GM12878 (cell line): ENCODE results near the gene RIIAD1. TPM values are rescaled to one million over a fixed set of nuclear protein-coding genes. Genes with fewer than 3 reads are reported as not detected.

Experiments
- ATAC-seq: fragments of 200-7000 bp; cut with Tn5 transposase; 3 replicates; pipeline ENCODE4 v1.9.1; 2020; ENCODE audit warnings: mild to moderate bottlenecking, moderate library complexity
- BruUV-seq: library from RNA; stranded (reverse); fragments of 400-500 nt; replicated peaks from 2 replicates; lab custom pipeline; 2021; lab: Mats Ljungman, UMichigan
- CTCF ChIA-PET: fragments of 300-600 bp; sonication (Branson Sonifier 250); formaldehyde crosslinking; extraction: SDS; loops from one replicate; lab custom pipeline; 2021; ENCODE audit warnings: inconsistent platforms; lab: Yijun Ruan, JAX
- POLR2A ChIA-PET: fragments of 350-600 bp; formaldehyde crosslinking; extraction: SDS; loops from one replicate; lab custom pipeline; 2021; ENCODE audit warnings: inconsistent platforms; lab: Charles Lee
- RAD21 ChIA-PET: fragments of 300-600 bp; sonication (Branson Sonifier 250); formaldehyde crosslinking; loops from one replicate; lab custom pipeline; 2023; ENCODE audit warnings: antibody characterized with exemption; ENCODE audit not compliant: unreplicated experiment; lab: Charles Lee
- SMC1A ChIA-PET: fragments of 300-600 bp; sonication (Branson Sonifier 250); formaldehyde crosslinking; loops from one replicate; lab custom pipeline; 2023; ENCODE audit not compliant: unreplicated experiment, uncharacterized antibody; lab: Charles Lee
- DNase-seq: peaks from one replicate; pipeline ENCODE4 v3.0.0-alpha.2; 2011; ENCODE audit warnings: low read depth, low spot score
- FAIRE-seq: peaks from 3 replicates; lab custom pipeline; 2011; peaks lifted over from hg19 to GRCh38; lab: Jason Lieb, UNC
- H2AFZ ChIP-seq: 2 replicates; pipeline ENCODE4 v1.6.0; 2011; ENCODE audit warnings: low read depth, low read length, control low read depth; ENCODE audit not compliant: control insufficient read depth
- H3K27ac ChIP-seq: 2 replicates; pipeline ENCODE4 v1.5.1; 2011; ENCODE audit warnings: control low read depth; ENCODE audit not compliant: control insufficient read depth, insufficient read depth
- H3K27me3 ChIP-seq, 2 experiments: replicated peaks in 1 of 2; 2 replicates each; pipeline versions ENCODE4 v1.6.0 to v1.6.1; 2011; ENCODE audit warnings: low read length in 1 of 2; ENCODE audit not compliant: control insufficient read depth in 2 of 2, insufficient read depth in 2 of 2
- H3K36me3 ChIP-seq, 2 experiments: 2 replicates each; pipeline ENCODE4 v1.5.1; 2011; ENCODE audit warnings: low read length in 1 of 2; ENCODE audit not compliant: control insufficient read depth in 2 of 2, insufficient read depth in 2 of 2
- H3K4me1 ChIP-seq: 2 replicates; pipeline ENCODE4 v1.6.1; 2011; ENCODE audit warnings: mild to moderate bottlenecking, low read length, moderate library complexity, mixed read lengths; ENCODE audit not compliant: control insufficient read depth, insufficient read depth
- H3K4me2 ChIP-seq: 2 replicates; pipeline ENCODE4 v1.6.0; 2011; ENCODE audit warnings: control low read depth; ENCODE audit not compliant: control insufficient read depth, insufficient read depth
- H3K4me3 ChIP-seq: fragments of 200-600 bp; sonication (generic); 2 replicates; pipeline ENCODE4 v1.5.1; 2016
- H3K79me2 ChIP-seq: 2 replicates; pipeline ENCODE4 v1.6.0; 2011; ENCODE audit warnings: low read length; ENCODE audit not compliant: control insufficient read depth, insufficient read depth
- H3K9ac ChIP-seq: 2 replicates; pipeline ENCODE4 v1.8.0; 2011; ENCODE audit warnings: low read length, control low read depth, mixed read lengths; ENCODE audit not compliant: control insufficient read depth, insufficient read depth
- H3K9me3 ChIP-seq: replicated peaks from 3 replicates; pipeline ENCODE4 v1.5.1; 2011; ENCODE audit warnings: mild to moderate bottlenecking, low read length; ENCODE audit not compliant: control insufficient read depth, insufficient read depth
- H4K20me1 ChIP-seq: 2 replicates; pipeline ENCODE4 v1.6.0; 2011; ENCODE audit not compliant: control insufficient read depth, insufficient read depth
- BACH1 ChIP-seq: fragments of 450-650 bp; IDR thresholded peaks from 2 replicates; pipeline ENCODE4 v1.6.1; 2017; ENCODE audit warnings: mild to moderate bottlenecking, borderline replicate concordance
- IRF5 ChIP-seq: fragments of 450-650 bp; IDR thresholded peaks from 2 replicates; pipeline ENCODE4 v1.6.1; 2017; ENCODE audit warnings: borderline replicate concordance
- NFYA ChIP-seq: IDR thresholded peaks from 2 replicates; pipeline ENCODE4 v1.6.1; 2011; ENCODE audit warnings: low read depth, mild to moderate bottlenecking, low read length, improper control_type of control experiment, borderline replicate concordance
- PML ChIP-seq: IDR thresholded peaks from 2 replicates; pipeline ENCODE4 v1.6.1; 2012; ENCODE audit warnings: low read length, inconsistent platforms
- RAD51 ChIP-seq: fragments of 450-650 bp; IDR thresholded peaks from 2 replicates; pipeline ENCODE4 v1.6.1; 2016; ENCODE audit warnings: moderate library complexity, mild to moderate bottlenecking, inconsistent platforms
- SIX5 ChIP-seq: IDR thresholded peaks from 2 replicates; pipeline ENCODE4 v1.6.1; 2011; ENCODE audit warnings: mild to moderate bottlenecking, low read depth, low read length, moderate library complexity; ENCODE audit not compliant: severe bottlenecking
- SMARCA5 ChIP-seq: fragments of 450-650 bp; IDR thresholded peaks from 2 replicates; pipeline ENCODE4 v1.6.1; 2017; ENCODE audit warnings: mild to moderate bottlenecking
- SP1 ChIP-seq: IDR thresholded peaks from one replicate; pipeline ENCODE4 v1.6.1; 2011; ENCODE audit warnings: low read depth, low read length
- WGBS: methylation state at CpG from one replicate; pipeline ENCODE4 v1.1.6; 2016; ENCODE audit warnings: low lambda C conversion rate; ENCODE audit not compliant: insufficient replicate concordance, insufficient coverage; ENCODE audit errors: missing lambda C conversion rate; 5-methylcytosine and 5-hydroxymethylcytosine counted together
- in situ Hi-C: fragments of 300-500 bp; cut with MboI; formaldehyde crosslinking; loops from 9 replicates; pipeline ENCODE4 v1.14.3; 2018; ENCODE audit warnings: mixed read lengths
- intact Hi-C: fragments of 100-400 bp; cut with micrococcal nuclease; formaldehyde crosslinking; loops from one replicate; pipeline ENCODE4 v1.14.2; 2022; ENCODE audit not compliant: unreplicated experiment
- polyA plus RNA-seq, 11 experiments: library from polyadenylated mRNA; depleted of rRNA in 4 of 11; unstranded in 6 of 11; stranded (reverse) in 5 of 11; fragments of >200 nt; fragmentation: Nextera tagmentation in 4 of 11; fragmentation: Illumina TruSeq in 1 of 11; extraction: Ambion mirVana in 4 of 11; extraction: Trizol in 1 of 11; gene quantifications; 1 replicate in 1 of 11; 2 replicates in 10 of 11; pipeline versions ENCODE4 v1.2.1 to v1.2.3, GENCODE V29; 2011 to 2016; ENCODE audit warnings: inconsistent platforms in 2 of 11, missing spikeins in 2 of 11, low read depth in 1 of 11
- total RNA-seq, 4 experiments: library from RNA; depleted of rRNA in 3 of 4; stranded (reverse); fragments of >200 nt in 3 of 4; fragmentation: Illumina TruSeq in 1 of 4; extraction: Trizol in 1 of 4; gene quantifications; 2 replicates each; pipeline versions ENCODE4 v1.2.1 to v1.2.3, GENCODE V29; 2013 to 2021
- TF ChIP-seq, protein P1 (sequence below): fragments of 150-350 bp; IDR thresholded peaks from 2 replicates; pipeline ENCODE4 v1.6.1; 2014; ENCODE audit warnings: mild to moderate bottlenecking, low read depth, low read length
- TF ChIP-seq, protein P2 (sequence below): fragments of 450-650 bp; IDR thresholded peaks from 2 replicates; pipeline ENCODE4 v1.6.1; 2018; ENCODE audit warnings: mild to moderate bottlenecking, low read depth, moderate library complexity; ENCODE audit not compliant: partially characterized antibody
- TF ChIP-seq, protein P3 (sequence below): fragments of 450-650 bp; conservative IDR thresholded peaks from 2 replicates; pipeline ENCODE4 v1.6.1; 2017; ENCODE audit warnings: mild to moderate bottlenecking, moderate library complexity

RIIAD1 gene
- total and polyA plus RNA-seq, 10 of the 15 experiments (the other 5 are each of a cell fraction or from before 2014, with no cell fraction given): not detected

GRCh38 chr1:151762941-151763921 is 41.9 kb downstream of the RIIAD1 start, which contains the start of gene MRPL9:
MRPL9 (minus strand) TSS chr1:151763496; CDS start chr1:151763479, 17 bp downstream.
- Histone ChIP-seq H3K4me3 (peak within 1 kb of the TSS; percentile 82), H3K9me3 (no peaks in the 10 kb centered on the region), H3K36me3 (peaks cover 3 to 19% of the 10 kb centered on the region in 2 experiments; a peak in 3 of 4 replicates), H3K4me2 (peak within 1 kb of the TSS; percentile 95), H4K20me1 (no peaks in the 10 kb centered on the region), H3K27me3 (no peaks in the 10 kb centered on the region), H3K9ac (peak within 1 kb of the TSS; percentile 92), H3K27ac (peak within 1 kb of the TSS; percentile 84), H3K79me2 (peaks cover 12% of the 10 kb centered on the region), H2AFZ (peak within 1 kb of the TSS; percentile 99), H3K4me1 (no peaks in the 10 kb centered on the region)
- ATAC-seq (peak; percentile 100), DNase-seq (peak; percentile 45), FAIRE-seq (peak; percentile 44)
- in situ Hi-C loops (no loop called here), intact Hi-C loops (no loop called here)
- RAD21 ChIA-PET: interaction anchor here (0.7 to 1.7 kb wide), 9 partner anchors 26 to 319 kb away, joined by 3 to 5 read pairs (median 4); no protein-coding TSS in a partner anchor
- POLR2A ChIA-PET: interaction anchor here (0.6 to 1.2 kb wide), 3 partner anchors 13 to 67 kb away, joined by 3 to 4 read pairs (median 3); no protein-coding TSS in a partner anchor
- CTCF ChIA-PET: interaction anchor here (0.6 to 2.1 kb wide), 10 partner anchors 9 to 239 kb away, joined by 3 to 10 read pairs (median 4); partner anchors contain the start of gene TDRKH
- SMC1A ChIA-PET: interaction anchor here (0.7 to 1.7 kb wide), 6 partner anchors 13 to 81 kb away, joined by 3 to 4 read pairs (median 3); no protein-coding TSS in a partner anchor
- WGBS: 1% methylated on average over 61 of the region's 68 CpGs
- BruUV-seq: no TSS peak
- TF ChIP-seq SMARCA5: peak; percentile 39; the same call in 1 of the 2 replicates
- TF ChIP-seq RAD51: 0 out of 2 replicates have a peak, but pooled peaks have one; percentile 14
- no peak for TF ChIP-seq NFYA
- TF ChIP-seq BACH1: 0 out of 2 replicates have a peak, but pooled peaks have one; percentile 24
- TF ChIP-seq SIX5: peak; percentile 69
- peak; percentile 26 for TF ChIP-seq SP1
- peak; percentile 62; the same call in 1 of the 2 replicates for TF ChIP-seq PML
- TF ChIP-seq, protein P1, sequence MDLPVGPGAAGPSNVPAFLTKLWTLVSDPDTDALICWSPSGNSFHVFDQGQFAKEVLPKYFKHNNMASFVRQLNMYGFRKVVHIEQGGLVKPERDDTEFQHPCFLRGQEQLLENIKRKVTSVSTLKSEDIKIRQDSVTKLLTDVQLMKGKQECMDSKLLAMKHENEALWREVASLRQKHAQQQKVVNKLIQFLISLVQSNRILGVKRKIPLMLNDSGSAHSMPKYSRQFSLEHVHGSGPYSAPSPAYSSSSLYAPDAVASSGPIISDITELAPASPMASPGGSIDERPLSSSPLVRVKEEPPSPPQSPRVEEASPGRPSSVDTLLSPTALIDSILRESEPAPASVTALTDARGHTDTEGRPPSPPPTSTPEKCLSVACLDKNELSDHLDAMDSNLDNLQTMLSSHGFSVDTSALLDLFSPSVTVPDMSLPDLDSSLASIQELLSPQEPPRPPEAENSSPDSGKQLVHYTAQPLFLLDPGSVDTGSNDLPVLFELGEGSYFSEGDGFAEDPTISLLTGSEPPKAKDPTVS: 0 out of 2 replicates have a peak, but pooled peaks have one; percentile 55
- TF ChIP-seq IRF5: peak; percentile 96
- TF ChIP-seq, protein P2, sequence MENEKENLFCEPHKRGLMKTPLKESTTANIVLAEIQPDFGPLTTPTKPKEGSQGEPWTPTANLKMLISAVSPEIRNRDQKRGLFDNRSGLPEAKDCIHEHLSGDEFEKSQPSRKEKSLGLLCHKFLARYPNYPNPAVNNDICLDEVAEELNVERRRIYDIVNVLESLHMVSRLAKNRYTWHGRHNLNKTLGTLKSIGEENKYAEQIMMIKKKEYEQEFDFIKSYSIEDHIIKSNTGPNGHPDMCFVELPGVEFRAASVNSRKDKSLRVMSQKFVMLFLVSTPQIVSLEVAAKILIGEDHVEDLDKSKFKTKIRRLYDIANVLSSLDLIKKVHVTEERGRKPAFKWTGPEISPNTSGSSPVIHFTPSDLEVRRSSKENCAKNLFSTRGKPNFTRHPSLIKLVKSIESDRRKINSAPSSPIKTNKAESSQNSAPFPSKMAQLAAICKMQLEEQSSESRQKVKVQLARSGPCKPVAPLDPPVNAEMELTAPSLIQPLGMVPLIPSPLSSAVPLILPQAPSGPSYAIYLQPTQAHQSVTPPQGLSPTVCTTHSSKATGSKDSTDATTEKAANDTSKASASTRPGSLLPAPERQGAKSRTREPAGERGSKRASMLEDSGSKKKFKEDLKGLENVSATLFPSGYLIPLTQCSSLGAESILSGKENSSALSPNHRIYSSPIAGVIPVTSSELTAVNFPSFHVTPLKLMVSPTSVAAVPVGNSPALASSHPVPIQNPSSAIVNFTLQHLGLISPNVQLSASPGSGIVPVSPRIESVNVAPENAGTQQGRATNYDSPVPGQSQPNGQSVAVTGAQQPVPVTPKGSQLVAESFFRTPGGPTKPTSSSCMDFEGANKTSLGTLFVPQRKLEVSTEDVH: no peak
- TF ChIP-seq, protein P3, sequence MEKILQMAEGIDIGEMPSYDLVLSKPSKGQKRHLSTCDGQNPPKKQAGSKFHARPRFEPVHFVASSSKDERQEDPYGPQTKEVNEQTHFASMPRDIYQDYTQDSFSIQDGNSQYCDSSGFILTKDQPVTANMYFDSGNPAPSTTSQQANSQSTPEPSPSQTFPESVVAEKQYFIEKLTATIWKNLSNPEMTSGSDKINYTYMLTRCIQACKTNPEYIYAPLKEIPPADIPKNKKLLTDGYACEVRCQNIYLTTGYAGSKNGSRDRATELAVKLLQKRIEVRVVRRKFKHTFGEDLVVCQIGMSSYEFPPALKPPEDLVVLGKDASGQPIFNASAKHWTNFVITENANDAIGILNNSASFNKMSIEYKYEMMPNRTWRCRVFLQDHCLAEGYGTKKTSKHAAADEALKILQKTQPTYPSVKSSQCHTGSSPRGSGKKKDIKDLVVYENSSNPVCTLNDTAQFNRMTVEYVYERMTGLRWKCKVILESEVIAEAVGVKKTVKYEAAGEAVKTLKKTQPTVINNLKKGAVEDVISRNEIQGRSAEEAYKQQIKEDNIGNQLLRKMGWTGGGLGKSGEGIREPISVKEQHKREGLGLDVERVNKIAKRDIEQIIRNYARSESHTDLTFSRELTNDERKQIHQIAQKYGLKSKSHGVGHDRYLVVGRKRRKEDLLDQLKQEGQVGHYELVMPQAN: peak; percentile 51; the same call in 1 of the 2 replicates
